K562 (cell line): ENCODE data around the gene LRRC4C. TPM values are rescaled to one million over a fixed set of nuclear protein-coding genes. Genes with fewer than 3 reads are reported as not detected.

Experiments
- ATAC-seq: fragments of 200-7000 bp; cut with Tn5 transposase; 3 replicates; pipeline ENCODE4 v1.9.1; 2020; ENCODE audit warnings: moderate library complexity
- BruUV-seq: library from RNA; stranded (reverse); fragments of 400-500 nt; replicated peaks from 2 replicates; lab custom pipeline; 2021; lab: Mats Ljungman, UMichigan
- CTCF ChIA-PET: fragments of 300-600 bp; formaldehyde crosslinking; extraction: SDS; loops from one replicate; lab custom pipeline; 2021; ENCODE audit warnings: low intra/inter-chr PET ratio; lab: Yijun Ruan, JAX
- POLR2A ChIA-PET: fragments of 300-600, 350-650 bp; sonication (Branson Sonifier 250); formaldehyde crosslinking; extraction: SDS; loops from one replicate; lab custom pipeline; 2021; ENCODE audit warnings: antibody characterized with exemption, inconsistent platforms; lab: Yijun Ruan, JAX
- DNase-seq, 4 experiments: peaks; one replicate each; pipeline versions ENCODE4 v3.0.0 to v3.0.0-alpha.2; 2011 to 2018; ENCODE audit warnings: low spot score in 3 of 4, mixed read lengths in 3 of 4; ENCODE audit errors: extremely low read depth in 1 of 4
- FAIRE-seq: peaks from 2 replicates; lab custom pipeline; 2011; peaks lifted over from hg19 to GRCh38; lab: Jason Lieb, UNC
- H2AFZ ChIP-seq: 2 replicates; pipeline ENCODE4 v1.6.0; 2011; ENCODE audit warnings: low read depth, low read length, control low read depth, inconsistent platforms
- H3K27ac ChIP-seq: fragments of 200-600 bp; 3 replicates; pipeline ENCODE4 v1.8.0; 2011; ENCODE audit warnings: low read depth, mild to moderate bottlenecking, control low read depth, inconsistent platforms, low read length, moderate library complexity, mixed read lengths; ENCODE audit errors: extremely low read depth
- H3K27me3 ChIP-seq, 2 experiments: fragments of 300-600 bp in 1 of 2; 2 replicates in 1 of 2; 3 replicates in 1 of 2; pipeline versions ENCODE4 v1.6.0 to v1.8.0; 2011; ENCODE audit warnings: inconsistent platforms in 2 of 2, low read length in 2 of 2, mild to moderate bottlenecking in 1 of 2, mixed read lengths in 1 of 2, moderate library complexity in 1 of 2; ENCODE audit not compliant: control insufficient read depth in 2 of 2, insufficient read depth in 2 of 2
- H3K36me3 ChIP-seq: fragments of 300-600 bp; 3 replicates; pipeline ENCODE4 v1.8.0; 2011; ENCODE audit warnings: mild to moderate bottlenecking, low read length, inconsistent platforms; ENCODE audit not compliant: control insufficient read depth, insufficient read depth
- H3K4me1 ChIP-seq, 2 experiments: fragments of 200-600 bp in 1 of 2; replicated peaks in 1 of 2; 2 replicates in 1 of 2; 3 replicates in 1 of 2; pipeline versions ENCODE4 v1.5.1 to v1.8.0; 2011; ENCODE audit warnings: inconsistent platforms in 2 of 2, low read length in 2 of 2, mild to moderate bottlenecking in 1 of 2, mixed read lengths in 1 of 2, moderate library complexity in 1 of 2; ENCODE audit not compliant: control insufficient read depth in 2 of 2, insufficient read depth in 2 of 2
- H3K4me2 ChIP-seq: 2 replicates; pipeline ENCODE4 v1.6.1; 2011; ENCODE audit warnings: low read length, control low read depth, inconsistent platforms, mixed read lengths; ENCODE audit not compliant: insufficient read depth
- H3K4me3 ChIP-seq: fragments of 200-600 bp; sonication (generic), shearing (Covaris generic); 2 replicates; pipeline ENCODE4 v1.5.1; 2016; ENCODE audit warnings: control low read depth, inconsistent platforms
- H3K79me2 ChIP-seq: fragments of 200-600 bp; 3 replicates; pipeline ENCODE4 v1.8.0; 2011; ENCODE audit warnings: low read length, inconsistent platforms; ENCODE audit not compliant: control insufficient read depth, insufficient read depth
- H3K9ac ChIP-seq, 2 experiments: 2 replicates each; pipeline versions ENCODE4 v1.6.0 to v1.6.1; 2011; ENCODE audit warnings: low read depth in 2 of 2, low read length in 2 of 2, control low read depth in 1 of 2, inconsistent platforms in 1 of 2, mild to moderate bottlenecking in 1 of 2, mixed read lengths in 1 of 2; ENCODE audit not compliant: insufficient read depth in 1 of 2
- H3K9me1 ChIP-seq: one replicate; pipeline ENCODE4 v1.6.0; 2011; ENCODE audit warnings: inconsistent platforms, mild to moderate bottlenecking, low read length, moderate library complexity; ENCODE audit not compliant: control insufficient read depth, insufficient read depth
- H3K9me3 ChIP-seq: replicated peaks from 2 replicates; pipeline ENCODE4 v1.5.1; 2011; ENCODE audit warnings: low read depth, low read length, inconsistent platforms; ENCODE audit not compliant: control insufficient read depth, insufficient read depth
- H4K20me1 ChIP-seq: replicated peaks from 2 replicates; pipeline ENCODE4 v1.6.1; 2011; ENCODE audit warnings: low read length, inconsistent platforms, mixed read lengths; ENCODE audit not compliant: control insufficient read depth, insufficient read depth
- ATF4 ChIP-seq: fragments of 450-650 bp; formaldehyde crosslinking; IDR thresholded peaks from 2 replicates; pipeline ENCODE4 v1.4.0; 2022; ENCODE audit warnings: mild to moderate bottlenecking, moderate library complexity
- CHCHD3 ChIP-seq: fragments of 250-450 bp; sonication (Bioruptor Pico); IDR thresholded peaks from 2 replicates; pipeline ENCODE4 v2.1.2; 2022; ENCODE audit warnings: mild to moderate bottlenecking
- E2F6 ChIP-seq, 2 experiments: IDR thresholded peaks; 2 replicates each; pipeline ENCODE4 v1.6.1; 2011; ENCODE audit warnings: borderline replicate concordance in 1 of 2, control low read depth in 1 of 2, low read depth in 1 of 2, low read length in 1 of 2, mild to moderate bottlenecking in 1 of 2, mixed read lengths in 1 of 2, moderate library complexity in 1 of 2; ENCODE audit not compliant: insufficient read depth in 1 of 2, insufficient read length in 1 of 2, poor library complexity in 1 of 2, severe bottlenecking in 1 of 2; ENCODE audit errors: extremely low read depth in 1 of 2
- TSHZ1 ChIP-seq: fragments of 250-450 bp; sonication (Bioruptor Pico); IDR thresholded peaks from 2 replicates; pipeline ENCODE4 v1.4.0; 2020; ENCODE audit warnings: mild to moderate bottlenecking, moderate library complexity
- WGBS: fragments of 100-300 bp; shearing (Covaris generic); methylation state at CpG from one replicate; pipeline ENCODE4 v1.1.6; 2016; ENCODE audit warnings: low coverage, mixed read lengths; ENCODE audit not compliant: insufficient coverage; ENCODE audit errors: missing lambda C conversion rate; 5-methylcytosine and 5-hydroxymethylcytosine counted together
- in situ Hi-C: fragments of 300-500 bp; cut with MboI; formaldehyde crosslinking; loops from 4 replicates; pipeline ENCODE4 v1.15.0; 2018; ENCODE audit warnings: inconsistent platforms, mixed read lengths
- intact Hi-C: fragments of 100-400 bp; cut with micrococcal nuclease; formaldehyde crosslinking; loops from 2 replicates; pipeline ENCODE4 v1.14.2; 2022
- polyA plus RNA-seq, 8 experiments: library from polyadenylated mRNA; depleted of rRNA in 4 of 8; stranded (reverse) in 5 of 8; unstranded in 3 of 8; fragments of >200 nt; fragmentation: Nextera tagmentation in 2 of 8; fragmentation: Illumina TruSeq in 1 of 8; extraction: Ambion mirVana in 2 of 8; extraction: Trizol in 1 of 8; gene quantifications; 2 replicates each; pipeline versions ENCODE4 v1.2.1 to v1.2.3, GENCODE V29; 2011 to 2014; ENCODE audit warnings: inconsistent platforms in 1 of 8, missing spikeins in 1 of 8
- total RNA-seq, 7 experiments: library from RNA; depleted of rRNA in 6 of 7; stranded (reverse); fragments of >200 nt in 6 of 7; fragmentation: Illumina TruSeq in 2 of 7; extraction: Trizol in 2 of 7; gene quantifications; 2 replicates each; pipeline versions ENCODE4 v1.2.1 to v1.2.3, GENCODE V29; 2011 to 2021; ENCODE audit warnings: low replicate concordance in 1 of 7

The LRRC4C gene
- total and polyA plus RNA-seq, 9 of the 15 experiments (the other 6 are each of a cell fraction or from before 2014, with no cell fraction given), result not detected

- no peak for TF ChIP-seq E2F6 (IDR thresholded peaks at IDR 0.05; ENCODE audit: borderline replicate concordance in 1 of 2, extremely low read depth in 1 of 2, insufficient read depth in 1 of 2, insufficient read length in 1 of 2, low read depth in 1 of 2, low read length in 1 of 2, poor library complexity in 1 of 2, severe bottlenecking in 1 of 2)
- no peak for TF ChIP-seq TSHZ1 (CRISPR knock-in tag)
- TF ChIP-seq ATF4 (CRISPR knock-in tag), result no peak
Observed at GRCh38 chr11:40879911-40880310, 579.5 kb downstream of the LRRC4C start (continued).

- H3K9ac ChIP-seq, result no peak overlapping the region
- ChIA-PET CTCF (no interaction called here), POLR2A (no interaction called here)
- H3K9me3 ChIP-seq, result no peaks in the 10 kb centered on the region
- intact Hi-C loops, result no loop called here
- no peaks in the 10 kb centered on the region for H3K36me3 ChIP-seq
- no peak overlapping the region for H3K27ac ChIP-seq
- no TSS peak for BruUV-seq
- in situ Hi-C loops, result no loop called here
- H3K27me3 ChIP-seq, result no peaks in the 10 kb centered on the region
- no peak for TF ChIP-seq CHCHD3 (CRISPR knock-in tag)
- TF ChIP-seq, all 486 proteins: peak for 0
- no peak overlapping the region for H2AFZ ChIP-seq
- no peaks in the 10 kb centered on the region for H3K4me1 ChIP-seq
- no peaks in the 10 kb centered on the region for H4K20me1 ChIP-seq
- no peak overlapping the region for H3K4me2 ChIP-seq
- FAIRE-seq (no peak), DNase-seq (no peak), ATAC-seq (no peak)
- no peak overlapping the region for H3K4me3 ChIP-seq
- 3% methylated on average over 5 of the region's 5 CpGs for WGBS
- H3K79me2 ChIP-seq, result no peaks in the 10 kb centered on the region
- H3K9me1 ChIP-seq, result no peaks in the 10 kb centered on the region
Observed at GRCh38 chr11:40877981-40878380, 581.5 kb downstream of the LRRC4C start.
